Amygdala (tissue), 56 donors: ENCODE results near the gene LDLRAD3.
A peak's percentile ranks its signal among the peaks of the same experiment; 100 is the strongest.

ENCODE experiments used
- DNase-seq, 56 donors: peaks; one replicate each; lab custom pipeline; 2025; lab: John Stamatoyannopoulos, UW

Gene LDLRAD3

GRCh38 chr11:36092314-36093030, 148.6 kb downstream of the LDLRAD3 start:
- no peak for DNase-seq

- DNase-seq = no peak
Measured at GRCh38 chr11:36093548-36093947, 149.7 kb downstream of the LDLRAD3 start.

GRCh38 chr11:36094164-36094563, 150.3 kb downstream of the LDLRAD3 start:
- no peak for DNase-seq

- no peak for DNase-seq
Measured at GRCh38 chr11:36095716-36096115, 151.9 kb downstream of the LDLRAD3 start.

GRCh38 chr11:36097219-36097650, 153.4 kb downstream of the LDLRAD3 start:
- DNase-seq = no peak

GRCh38 chr11:36098087-36098486, 154.2 kb downstream of the LDLRAD3 start:
- no peak for DNase-seq

GRCh38 chr11:36098853-36099375, 155.1 kb downstream of the LDLRAD3 start:
- DNase-seq = peak in 1 of 56 donors; percentile 22

GRCh38 chr11:36101466-36101865, 157.6 kb downstream of the LDLRAD3 start:
- DNase-seq = no peak

GRCh38 chr11:36102868-36103267, 159.0 kb downstream of the LDLRAD3 start:
- no peak for DNase-seq

- DNase-seq = no peak
Measured at GRCh38 chr11:36103933-36104530, 160.2 kb downstream of the LDLRAD3 start.

- DNase-seq = no peak
Measured at GRCh38 chr11:36104660-36104992, 160.8 kb downstream of the LDLRAD3 start.

- DNase-seq = peak in 2 of 56 donors; percentile 19 to 20
Measured at GRCh38 chr11:36105743-36106581, 162.1 kb downstream of the LDLRAD3 start.

GRCh38 chr11:36107547-36107946, 163.7 kb downstream of the LDLRAD3 start:
- no peak for DNase-seq

GRCh38 chr11:36108881-36109589, 165.2 kb downstream of the LDLRAD3 start:
- peak in 2 of 56 donors; percentile 9 to 39 for DNase-seq

GRCh38 chr11:36109590-36109849, 165.7 kb downstream of the LDLRAD3 start:
- no peak for DNase-seq

GRCh38 chr11:36109850-36110606, 166.2 kb downstream of the LDLRAD3 start:
- no peak for DNase-seq

- DNase-seq = peak in 2 of 56 donors; percentile 9 to 18
Measured at GRCh38 chr11:36110668-36111410, 167.0 kb downstream of the LDLRAD3 start.

GRCh38 chr11:36114095-36114494, 170.2 kb downstream of the LDLRAD3 start:
- no peak for DNase-seq

GRCh38 chr11:36115378-36115801, 171.5 kb downstream of the LDLRAD3 start:
- DNase-seq = no peak
